Measurements from ENCODE around the gene MTHFSD.

The MTHFSD gene

GRCh38 chr16:86569701-86570447 is 14.8 kb upstream of the MTHFSD start:
- no peak for DNase-seq

GRCh38 chr16:86568677-86569623 is 13.9 kb upstream of the MTHFSD start:
- no peak for DNase-seq

- peak; percentile 57 for DNase-seq
These were observed 12.9 kb upstream of the MTHFSD start for GRCh38 chr16:86567701-86568581.

GRCh38 chr16:86566966-86567700 is 12.1 kb upstream of the MTHFSD start:
- peak; percentile 76 for DNase-seq

- peak; percentile 97 for DNase-seq
These were observed 11.5 kb upstream of the MTHFSD start, which contains the start of gene FOXC2 for GRCh38 chr16:86566601-86566965. Gene FOXC2, plus strand, starts transcription at chr16:86566829. Its CDS starts 507 bp downstream, at chr16:86567336.

DNA sequence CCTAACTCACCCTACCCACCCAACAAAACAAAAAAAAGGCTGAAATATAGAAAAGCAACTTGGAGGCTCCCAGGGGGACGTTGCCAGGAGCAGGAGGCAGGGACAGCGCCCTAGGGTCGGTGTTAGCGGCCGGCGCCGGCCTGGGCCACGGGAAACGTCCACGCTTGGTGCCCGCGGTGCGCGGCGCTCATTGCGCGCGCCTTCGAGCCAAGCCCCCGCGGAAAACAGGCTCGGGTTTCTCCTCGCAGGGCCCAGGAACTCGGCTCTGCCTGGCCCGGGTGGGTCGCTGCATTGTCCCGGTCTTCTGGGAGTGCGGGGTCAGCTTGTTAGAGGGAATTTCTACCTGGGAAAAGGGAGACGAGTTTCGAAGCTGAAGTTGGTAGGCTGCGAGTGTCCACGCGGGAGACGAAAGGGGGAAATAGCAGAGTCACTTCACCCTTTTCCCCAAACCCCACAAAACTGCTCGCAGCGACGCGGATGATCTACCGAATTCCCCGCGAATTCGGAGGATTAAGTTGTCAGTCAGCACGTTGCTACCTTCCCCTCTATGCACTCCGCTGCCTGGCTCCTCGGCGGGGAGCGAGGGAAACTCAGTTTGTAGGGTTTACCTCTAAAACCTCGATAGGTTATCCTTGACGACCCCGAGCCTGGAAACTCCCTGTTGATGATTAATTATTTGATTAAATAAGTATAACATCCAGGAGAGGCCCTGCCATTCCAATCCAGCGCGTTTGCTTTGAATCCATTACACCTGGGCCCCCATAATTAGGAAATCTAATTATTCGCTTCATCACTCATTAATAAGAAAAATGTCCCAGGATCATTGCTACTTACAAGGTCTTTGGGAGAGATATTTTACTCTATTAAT is 10.8 kb upstream of the MTHFSD start:
- DNase-seq = no peak

DNA sequence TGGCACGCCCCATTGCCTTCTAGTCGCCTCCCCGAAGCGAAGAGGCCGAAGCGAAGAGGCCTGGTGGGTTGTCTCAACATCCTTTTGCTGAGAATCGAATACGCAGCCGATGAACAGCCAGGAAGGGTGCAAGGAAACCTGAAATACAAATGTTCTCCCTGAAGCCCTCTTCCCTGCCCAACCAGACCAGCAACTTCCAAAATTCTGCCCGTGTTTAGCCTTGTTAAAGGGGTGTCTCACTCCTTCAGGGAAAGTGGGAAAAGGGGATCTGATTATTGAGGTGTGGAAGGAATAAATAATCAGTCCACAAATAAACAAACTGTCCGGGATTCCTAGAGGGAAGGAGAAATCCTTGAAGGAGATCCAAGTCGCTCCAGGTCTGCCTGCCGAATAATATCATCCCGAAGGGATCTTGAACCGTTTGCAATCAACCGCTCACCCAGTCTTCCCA is 10.2 kb upstream of the MTHFSD start:
- DNase-seq = no peak

- DNase-seq = peak; percentile 87
These were observed 8.7 kb upstream of the MTHFSD start for GRCh38 chr16:86563469-86564345.

DNA sequence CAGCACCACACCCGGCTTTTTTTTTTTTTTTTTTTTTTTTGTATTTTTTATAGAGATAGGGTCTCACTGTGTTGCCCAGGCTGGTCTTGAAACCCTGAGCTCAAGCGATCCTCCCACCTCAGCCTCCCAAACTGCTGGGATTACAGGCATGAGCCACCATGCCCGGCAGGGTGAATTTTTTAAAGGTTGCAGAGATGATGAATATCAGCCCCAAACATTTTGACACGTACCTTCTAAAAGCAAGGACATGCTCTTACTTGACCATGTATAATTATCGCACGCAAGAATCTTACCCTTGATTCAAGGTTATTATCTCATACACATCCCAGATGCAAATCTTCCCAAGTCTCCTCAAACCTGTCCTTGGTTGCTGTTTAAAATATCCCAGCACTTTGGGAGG is 7.3 kb upstream of the MTHFSD start:
- no peak for DNase-seq

- no peak for DNase-seq
These were observed 4.8 kb upstream of the MTHFSD start for GRCh38 chr16:86559802-86560305.

GRCh38 chr16:86558355-86559193 is 3.5 kb upstream of the MTHFSD start:
- DNase-seq = no peak

- DNase-seq = no peak
These were observed 2.6 kb upstream of the MTHFSD start for GRCh38 chr16:86557587-86557986.

DNA sequence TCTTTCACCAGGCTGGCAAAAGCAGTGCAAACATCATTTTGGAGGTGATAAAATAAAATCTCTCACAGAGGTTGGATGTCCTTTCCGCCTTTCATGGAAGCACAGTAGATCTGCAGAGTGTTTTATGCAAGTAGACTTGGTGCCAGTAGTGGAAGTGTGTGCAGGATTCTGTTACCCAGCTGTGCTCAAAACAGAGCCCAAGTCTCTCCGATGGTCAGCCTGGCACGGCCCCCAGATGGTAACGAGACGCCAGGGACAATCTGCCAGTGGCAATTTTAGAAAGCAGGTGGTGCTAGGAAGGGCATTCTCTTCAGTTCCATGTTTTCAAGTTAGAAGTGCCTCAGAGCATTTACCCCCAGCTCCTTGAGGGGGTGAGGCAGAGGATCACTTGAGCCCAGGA is 1.5 kb upstream of the MTHFSD start:
- DNase-seq = no peak

DNA sequence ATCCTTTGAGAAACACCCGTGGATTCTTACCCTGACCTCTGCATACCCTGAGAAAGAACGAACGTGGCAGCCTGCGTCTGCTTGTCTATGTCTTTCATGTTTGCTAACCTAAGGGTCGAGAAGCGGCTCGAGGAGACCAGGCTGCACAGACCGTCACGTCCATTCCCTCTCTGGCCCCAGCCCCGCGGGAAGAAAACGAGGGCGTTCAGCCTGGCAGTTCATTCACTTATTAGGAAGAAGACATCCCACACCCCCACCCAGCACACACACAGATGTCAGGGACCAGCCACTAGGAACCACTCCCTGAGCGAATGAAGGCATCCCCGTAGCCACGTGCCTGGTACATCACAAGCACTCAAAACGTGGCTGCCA is 655 bp upstream of the MTHFSD start:
- DNase-seq = no peak

- DNase-seq = no peak
These were observed 477 bp downstream of the MTHFSD start for GRCh38 chr16:86554599-86554916.

GRCh38 chr16:86553356-86553755 is 1.7 kb downstream of the MTHFSD start:
- no peak for DNase-seq

DNA sequence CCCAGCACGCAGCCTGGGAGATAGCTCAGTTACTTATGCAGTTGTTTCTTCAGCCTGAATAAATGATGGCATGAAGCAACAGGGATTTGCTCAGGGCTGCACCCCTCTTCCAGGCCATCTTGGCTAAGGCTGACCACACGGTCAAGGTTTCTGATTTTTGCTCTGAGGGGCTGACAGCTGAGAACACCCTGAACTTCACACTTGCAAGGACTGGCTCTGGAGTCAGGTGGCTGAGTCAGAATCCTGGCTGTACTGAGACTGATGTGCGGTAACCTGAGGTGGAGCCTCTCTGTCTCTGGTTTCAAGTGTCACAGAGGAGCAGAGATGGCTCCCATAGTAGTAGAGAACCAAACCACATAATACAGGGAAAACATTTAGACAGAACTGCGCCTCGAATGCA is 4.8 kb downstream of the MTHFSD start:
- no peak for DNase-seq

DNA sequence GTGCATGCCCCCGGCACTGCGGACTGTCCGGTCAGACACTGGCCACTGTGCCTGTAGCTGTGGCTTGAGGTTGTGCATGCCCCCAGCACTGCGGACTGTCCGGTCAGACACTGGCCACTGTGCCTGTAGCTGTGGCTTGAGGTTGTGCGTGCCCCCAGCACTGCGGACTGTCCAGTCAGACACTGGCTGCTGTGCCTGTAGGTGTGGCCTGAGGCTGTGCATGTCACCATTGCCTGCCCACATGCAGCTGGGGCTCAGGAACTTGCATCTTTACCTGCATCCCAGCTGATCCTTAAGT is 5.2 kb downstream of the MTHFSD start:
- no peak for DNase-seq

Data from fibroblast of skin of right biceps (primary cell).